ENCODE data around the gene PDE4DIP. TPM values are rescaled to one million over a fixed set of nuclear protein-coding genes. Genes with fewer than 3 reads are reported as not detected.
"Not testable (repeated sequence)": the region's sequence is repeated elsewhere in the genome, so short reads cannot be mapped to it uniquely, and the experiment has no call there.

The PDE4DIP gene
- total RNA-seq, 4 donors from 2014 or later, result 16.3 to 45.6 (median 21.7) TPM

GRCh38 chr1:148851684-148852083 lies 7.5 kb downstream of the PDE4DIP start:
- H3K27me3 ChIP-seq; H3K4me3 ChIP-seq; DNase-seq; H3K4me1 ChIP-seq; H3K36me3 ChIP-seq; intact Hi-C loops (cut with DNase I); H3K9me3 ChIP-seq; H3K27ac ChIP-seq: not testable (repeated sequence)
- no CpG with 5 or more reads among the region's 2 CpGs for WGBS, 2 donors

GRCh38 chr1:148853363-148853762 lies 9.1 kb downstream of the PDE4DIP start:
- H3K9me3 ChIP-seq; H3K27ac ChIP-seq; H3K36me3 ChIP-seq; DNase-seq; H3K4me3 ChIP-seq; intact Hi-C loops (cut with DNase I); H3K4me1 ChIP-seq; H3K27me3 ChIP-seq: not testable (repeated sequence)
- no CpG with 5 or more reads among the region's 5 CpGs for WGBS, 2 donors

- H3K36me3 ChIP-seq; DNase-seq; H3K27ac ChIP-seq; H3K27me3 ChIP-seq; H3K4me3 ChIP-seq; intact Hi-C loops (cut with DNase I); H3K9me3 ChIP-seq; H3K4me1 ChIP-seq: not testable (repeated sequence)
- no CpG with 5 or more reads among the region's 6 CpGs for WGBS, 2 donors
Observed at GRCh38 chr1:148854063-148854462, 9.8 kb downstream of the PDE4DIP start.

GRCh38 chr1:148855367-148855766 lies 11.1 kb downstream of the PDE4DIP start:
- H3K27ac ChIP-seq; H3K36me3 ChIP-seq; H3K9me3 ChIP-seq; H3K4me1 ChIP-seq; intact Hi-C loops (cut with DNase I); DNase-seq; H3K4me3 ChIP-seq; H3K27me3 ChIP-seq: not testable (repeated sequence)
- no CpG with 5 or more reads among the region's 5 CpGs for WGBS, 2 donors

GRCh38 chr1:148860049-148860448 lies 15.8 kb downstream of the PDE4DIP start:
- H3K36me3 ChIP-seq; DNase-seq; H3K27ac ChIP-seq; H3K4me1 ChIP-seq; intact Hi-C loops (cut with DNase I); H3K9me3 ChIP-seq; H3K4me3 ChIP-seq; H3K27me3 ChIP-seq: not testable (repeated sequence)
- WGBS, 2 donors, result no CpG with 5 or more reads among the region's 2 CpGs

- intact Hi-C loops (cut with DNase I); H3K4me3 ChIP-seq; DNase-seq; H3K36me3 ChIP-seq; H3K27me3 ChIP-seq; H3K27ac ChIP-seq; H3K4me1 ChIP-seq; H3K9me3 ChIP-seq: not testable (repeated sequence)
- WGBS, 2 donors, result no CpG with 5 or more reads among the region's 6 CpGs
Observed at GRCh38 chr1:148860579-148861259, 16.5 kb downstream of the PDE4DIP start.

GRCh38 chr1:148862590-148862989 lies 18.4 kb downstream of the PDE4DIP start:
- H3K9me3 ChIP-seq; H3K4me3 ChIP-seq; DNase-seq; H3K27ac ChIP-seq; H3K36me3 ChIP-seq; H3K27me3 ChIP-seq; intact Hi-C loops (cut with DNase I); H3K4me1 ChIP-seq: not testable (repeated sequence)
- no CpG with 5 or more reads among the region's 3 CpGs for WGBS, 2 donors

GRCh38 chr1:148868924-148869633 lies 24.9 kb downstream of the PDE4DIP start:
- DNase-seq; intact Hi-C loops (cut with DNase I); H3K36me3 ChIP-seq; H3K27ac ChIP-seq; H3K4me1 ChIP-seq; H3K4me3 ChIP-seq; H3K27me3 ChIP-seq; H3K9me3 ChIP-seq: not testable (repeated sequence)
- WGBS, 2 donors, result no CpG with 5 or more reads among the region's 6 CpGs

- DNase-seq; H3K36me3 ChIP-seq; H3K4me3 ChIP-seq; H3K27ac ChIP-seq; H3K4me1 ChIP-seq; H3K9me3 ChIP-seq; H3K27me3 ChIP-seq; intact Hi-C loops (cut with DNase I): not testable (repeated sequence)
- no CpG with 5 or more reads among the region's 1 CpG for WGBS, 2 donors
Observed at GRCh38 chr1:148869634-148869961, 25.4 kb downstream of the PDE4DIP start.

- H3K36me3 ChIP-seq; H3K4me1 ChIP-seq; H3K9me3 ChIP-seq; DNase-seq; intact Hi-C loops (cut with DNase I); H3K27ac ChIP-seq; H3K4me3 ChIP-seq; H3K27me3 ChIP-seq: not testable (repeated sequence)
- WGBS, 2 donors, result 60% methylated on average over 1 of the region's 5 CpGs; no CpG with 5 or more reads in 1 of the 2 donors
Observed at GRCh38 chr1:148874408-148875388, 30.5 kb downstream of the PDE4DIP start.

- H3K4me3 ChIP-seq; DNase-seq; H3K27ac ChIP-seq; intact Hi-C loops (cut with DNase I); H3K36me3 ChIP-seq; H3K9me3 ChIP-seq; H3K27me3 ChIP-seq; H3K4me1 ChIP-seq: not testable (repeated sequence)
- no CpG with 5 or more reads among the region's 2 CpGs for WGBS, 2 donors
Observed at GRCh38 chr1:148879812-148880416, 35.7 kb downstream of the PDE4DIP start.

- DNase-seq; H3K4me1 ChIP-seq; H3K27ac ChIP-seq; intact Hi-C loops (cut with DNase I); H3K4me3 ChIP-seq; H3K9me3 ChIP-seq; H3K36me3 ChIP-seq; H3K27me3 ChIP-seq: not testable (repeated sequence)
- no CpG with 5 or more reads among the region's 1 CpG for WGBS, 2 donors
Observed at GRCh38 chr1:148881261-148881660, 37.0 kb downstream of the PDE4DIP start.
